ENCODE data around the gene FMN1.

GRCh38 chr15:33149919-33150318 lies 44.6 kb downstream of the FMN1 start:
- TF ChIP-seq EP300 (IDR thresholded peaks at IDR 0.05) (no peak), CTCF (IDR thresholded peaks at IDR 0.05) (no peak), JUN (IDR thresholded peaks at IDR 0.05) (no peak), CEBPB (IDR thresholded peaks at IDR 0.05) (no peak), NR3C1 (IDR thresholded peaks at IDR 0.05) (no peak), MAX (IDR thresholded peaks at IDR 0.05) (no peak), HDAC2 (IDR thresholded peaks at IDR 0.05) (no peak), POLR2A (IDR thresholded peaks at IDR 0.05; ENCODE audit: low read length) (no peak)

Measured in A549 (cell line).